HFFc6 (cell line): ENCODE results near the gene MMP2. TPM values are rescaled to one million over a fixed set of nuclear protein-coding genes. Genes with fewer than 3 reads are reported as not detected.

Experiments
- DNase-seq: peaks from one replicate; pipeline ENCODE4 v3.0.0-alpha.2; 2018
- H3K27ac Mint-ChIP-seq: 2 replicates; pipeline ENCODE4 v1.8.0; 2020; ENCODE audit warnings: mild to moderate bottlenecking, mixed read lengths
- H3K27me3 Mint-ChIP-seq: 2 replicates; pipeline ENCODE4 v1.8.0; 2021; ENCODE audit warnings: mild to moderate bottlenecking, moderate library complexity, mixed read lengths; ENCODE audit not compliant: insufficient read depth
- H3K36me3 Mint-ChIP-seq: 2 replicates; pipeline ENCODE4 v1.8.0; 2021; ENCODE audit warnings: low read depth, mixed read lengths
- H3K4me1 Mint-ChIP-seq: 2 replicates; pipeline ENCODE4 v1.8.0; 2020; ENCODE audit warnings: low read depth, mixed read lengths
- H3K4me3 Mint-ChIP-seq: 2 replicates; pipeline ENCODE4 v1.8.0; 2020; ENCODE audit warnings: mild to moderate bottlenecking, moderate library complexity, mixed read lengths
- H3K9me3 Mint-ChIP-seq: 2 replicates; pipeline ENCODE4 v1.8.0; 2020; ENCODE audit warnings: mild to moderate bottlenecking, mixed read lengths
- CTCF ChIP-seq: fragments of 200-600 bp; sonication (generic); IDR thresholded peaks from 2 replicates; pipeline ENCODE4 v1.5.0; 2021; ENCODE audit warnings: antibody characterized with exemption, mild to moderate bottlenecking
- long read RNA-seq: library from polyadenylated mRNA; unstranded; transcript quantifications from one replicate; pipeline ENCODE4 v2.0.0, GENCODE V29; 2019
- total RNA-seq, 6 experiments: library from RNA; stranded (reverse); fragmentation: NEBNext Ultra II Directional; extraction: Animal tissue kit (Norgen Biotek cat#: 25700); gene quantifications; 2 replicates in 1 of 6; 3 replicates in 5 of 6; pipeline ENCODE4 v1.2.3, GENCODE V29; 2021

MMP2 gene
- 100 to 1,000 TPM; 446 to 563 (median 511) TPM for total RNA-seq
- long read RNA-seq, transcript MMP2-201 (13 exons, 3,741 nt), result major isoform, 65 of 161 reads
- long read RNA-seq, partial matches to known transcripts, result 80 of 161 reads
- long read RNA-seq, other reads (novel, unspliced or antisense), result 15 of 161 reads

GRCh38 chr16:55478827-55479429 is at the start of gene MMP2:
Gene MMP2, plus strand, starts transcription at chr16:55479198. Its CDS starts 282 bp downstream, at chr16:55479480.
- H3K36me3 Mint-ChIP-seq, result peaks cover 24% of the 10 kb centered on the region
- H3K27ac Mint-ChIP-seq, result peak within 1 kb of the TSS; percentile 90
- H3K4me3 Mint-ChIP-seq, result peak within 1 kb of the TSS; percentile 97
- no peaks in the 10 kb centered on the region; the same call in 1 of the 2 replicates for H3K27me3 Mint-ChIP-seq
- TF ChIP-seq CTCF, result 0 out of 2 replicates have a peak, but pooled peaks have one; percentile 16
- DNase-seq, result peak; percentile 44
- H3K4me1 Mint-ChIP-seq, result peaks cover 80% of the 10 kb centered on the region
- no peaks in the 10 kb centered on the region for H3K9me3 Mint-ChIP-seq

GRCh38 chr16:55433030-55433429 is 46.0 kb upstream of the MMP2 start:
- peaks cover 27% of the 10 kb centered on the region for H3K27me3 Mint-ChIP-seq

GRCh38 chr16:55433535-55433934 is 45.5 kb upstream of the MMP2 start:
- H3K4me3 Mint-ChIP-seq, result no peak overlapping the region
- H3K27ac Mint-ChIP-seq, result no peak overlapping the region
- no peaks in the 10 kb centered on the region for H3K9me3 Mint-ChIP-seq
- no peak for TF ChIP-seq CTCF
- no peaks in the 10 kb centered on the region for H3K36me3 Mint-ChIP-seq
- no peak for DNase-seq
- H3K4me1 Mint-ChIP-seq, result no peaks in the 10 kb centered on the region
- H3K27me3 Mint-ChIP-seq, result peaks cover 27% of the 10 kb centered on the region

More at GRCh38 chr16:55433030-55433429, 46.0 kb upstream of the MMP2 start:
- no peaks in the 10 kb centered on the region for H3K9me3 Mint-ChIP-seq
- DNase-seq, result no peak
- TF ChIP-seq CTCF, result no peak
- H3K36me3 Mint-ChIP-seq, result no peaks in the 10 kb centered on the region
- H3K4me3 Mint-ChIP-seq, result no peak overlapping the region
- H3K27ac Mint-ChIP-seq, result no peak overlapping the region
- H3K4me1 Mint-ChIP-seq, result no peaks in the 10 kb centered on the region

GRCh38 chr16:55434000-55434399 is 45.0 kb upstream of the MMP2 start:
- no peak for DNase-seq
- Mint-ChIP-seq H3K27me3 (peaks cover 27% of the 10 kb centered on the region), H3K27ac (no peak overlapping the region), H3K9me3 (no peaks in the 10 kb centered on the region), H3K4me3 (no peak overlapping the region), H3K4me1 (no peaks in the 10 kb centered on the region), H3K36me3 (no peaks in the 10 kb centered on the region)
- TF ChIP-seq CTCF, result no peak

- H3K36me3 Mint-ChIP-seq, result no peaks in the 10 kb centered on the region
- DNase-seq, result no peak
- H3K27me3 Mint-ChIP-seq, result peaks cover 36% of the 10 kb centered on the region
- no peaks in the 10 kb centered on the region for H3K4me1 Mint-ChIP-seq
- TF ChIP-seq CTCF, result no peak
- no peaks in the 10 kb centered on the region for H3K9me3 Mint-ChIP-seq
- H3K27ac Mint-ChIP-seq, result no peak overlapping the region
- H3K4me3 Mint-ChIP-seq, result no peak overlapping the region
These were observed 43.6 kb upstream of the MMP2 start for GRCh38 chr16:55435387-55435786.
